CD4-positive, alpha-beta memory T cell (primary cell): ENCODE measurements around the gene LYPLAL1. TPM values are rescaled to one million over a fixed set of nuclear protein-coding genes. Genes with fewer than 3 reads are reported as not detected.
"Not testable (repeated sequence)": the region's sequence is repeated elsewhere in the genome, so short reads cannot be mapped to it uniquely, and the experiment has no call there.

Experiments used
- CTCF ChIA-PET: fragments of 350-600 bp; sonication (Branson Sonifier 250); formaldehyde crosslinking; loops from one replicate; lab custom pipeline; 2021; ENCODE audit warnings: inconsistent platforms; ENCODE audit not compliant: partially characterized antibody; lab: Charles Lee
- POLR2A ChIA-PET: fragments of 350-600 bp; sonication (Branson Sonifier 250); formaldehyde crosslinking; loops from one replicate; lab custom pipeline; 2021; ENCODE audit not compliant: partially characterized antibody; lab: Charles Lee
- DNase-seq, 5 donors: peaks; one replicate each; pipeline versions ENCODE4 v3.0.0 to v3.0.0-alpha.2; 2020 to 2022; ENCODE audit warnings: mixed read lengths in 1 of 5
- H3K27ac ChIP-seq: one replicate; pipeline ENCODE4 v1.7.0; 2013; ENCODE audit warnings: low read depth, low read length
- H3K27me3 ChIP-seq: 2 replicates; pipeline ENCODE4 v1.7.0; 2013; ENCODE audit warnings: mild to moderate bottlenecking, low read length, moderate library complexity; ENCODE audit not compliant: insufficient read depth
- H3K36me3 ChIP-seq: 2 replicates; pipeline ENCODE4 v1.7.0; 2013; ENCODE audit warnings: mild to moderate bottlenecking, low read length, moderate library complexity; ENCODE audit not compliant: insufficient read depth
- H3K4me1 ChIP-seq: 2 replicates; pipeline ENCODE4 v1.7.0; 2013; ENCODE audit warnings: mild to moderate bottlenecking, low read length, moderate library complexity; ENCODE audit not compliant: insufficient read depth
- H3K4me3 ChIP-seq, 2 donors: one replicate each; pipeline ENCODE4 v1.7.0; 2013; ENCODE audit warnings: low read length in 2 of 2, mild to moderate bottlenecking in 1 of 2
- H3K9me3 ChIP-seq, 2 donors: one replicate each; pipeline ENCODE4 v1.7.0; 2013; ENCODE audit warnings: low read length in 2 of 2, control low read depth in 1 of 2; ENCODE audit not compliant: control insufficient read depth in 1 of 2
- H3K27ac Mint-ChIP-seq, 7 donors: one replicate each; pipeline ENCODE4 v1.8.0; 2020 to 2021; ENCODE audit warnings: mixed read lengths in 7 of 7, mild to moderate bottlenecking in 6 of 7, inconsistent platforms in 3 of 7, moderate library complexity in 3 of 7
- H3K27me3 Mint-ChIP-seq, 2 donors: one replicate each; pipeline ENCODE4 v1.8.0; 2020 to 2021; ENCODE audit warnings: mixed read lengths in 2 of 2
- H3K36me3 Mint-ChIP-seq, 2 donors: one replicate each; pipeline ENCODE4 v1.8.0; 2020 to 2021; ENCODE audit warnings: mixed read lengths in 2 of 2, inconsistent platforms in 1 of 2, mild to moderate bottlenecking in 1 of 2
- H3K4me1 Mint-ChIP-seq, 4 donors: one replicate each; pipeline ENCODE4 v1.8.0; 2020 to 2021; ENCODE audit warnings: mixed read lengths in 4 of 4, mild to moderate bottlenecking in 1 of 4
- H3K4me3 Mint-ChIP-seq, 8 donors: one replicate each; pipeline ENCODE4 v1.8.0; 2020 to 2021; ENCODE audit warnings: mixed read lengths in 8 of 8, mild to moderate bottlenecking in 7 of 8, moderate library complexity in 6 of 8, inconsistent platforms in 3 of 8
- H3K9me3 Mint-ChIP-seq, 8 donors: one replicate each; pipeline ENCODE4 v1.8.0; 2020 to 2021; ENCODE audit warnings: mixed read lengths in 8 of 8, mild to moderate bottlenecking in 5 of 8, inconsistent platforms in 3 of 8, moderate library complexity in 1 of 8
- intact Hi-C: fragments of 100-400 bp; cut with micrococcal nuclease; formaldehyde crosslinking; loops from one replicate; pipeline ENCODE4 v1.15.1; 2023
- polyA plus RNA-seq, 2 donors: library from polyadenylated mRNA; unstranded; fragments of 300-500 nt; fragmentation: Illumina TruSeq; gene quantifications; one replicate each; pipeline ENCODE4 v1.2.3, GENCODE V29; 2021
- total RNA-seq, 2 experiments: library from RNA; stranded (reverse); gene quantifications; one replicate each; pipeline ENCODE4 v1.2.3, GENCODE V29; 2021

Gene LYPLAL1
- total and polyA plus RNA-seq, 4 experiments from 2014 or later = 22.1 to 33.7 (median 29.3) TPM

GRCh38 chr1:219188331-219188803 is 14.7 kb downstream of the LYPLAL1 start:
- Mint-ChIP-seq H3K36me3 (peaks cover 25 to 36% of the 10 kb centered on the region in 2 donors), H3K27ac (peak overlapping the region in 1 of 7 donors; percentile 77), H3K4me3 (peak overlapping the region in 1 of 8 donors; percentile 37), H3K27me3 (no peaks in the 10 kb centered on the region), H3K4me1 (peaks cover 17 to 32% (median 25%) of the 10 kb centered on the region in 4 donors), H3K9me3 (no peaks in the 10 kb centered on the region)
- intact Hi-C loops = no loop called here
- H3K27ac ChIP-seq = no peak overlapping the region
- POLR2A ChIA-PET = interaction anchor here (1.3 kb wide), 1 partner anchor 14 kb away, joined by 7 read pairs; no protein-coding TSS in a partner anchor
- CTCF ChIA-PET = interaction anchor here (1.1 to 1.2 kb wide), 3 partner anchors 12 to 18 kb away, joined by 3 read pairs; no protein-coding TSS in a partner anchor
- H3K9me3 ChIP-seq = no peaks in the 10 kb centered on the region
- H3K27me3 ChIP-seq = no peaks in the 10 kb centered on the region
- no peak overlapping the region for H3K4me3 ChIP-seq
- DNase-seq = no peak
- peaks cover 19% of the 10 kb centered on the region for H3K4me1 ChIP-seq
- H3K36me3 ChIP-seq = no peaks in the 10 kb centered on the region

GRCh38 chr1:219189021-219189824 is 15.5 kb downstream of the LYPLAL1 start:
- Mint-ChIP-seq H3K4me3 (no peak overlapping the region), H3K9me3 (no peaks in the 10 kb centered on the region), H3K27ac (no peak overlapping the region), H3K4me1 (peaks cover 15 to 23% (median 18%) of the 10 kb centered on the region in 4 donors), H3K27me3 (no peaks in the 10 kb centered on the region), H3K36me3 (peaks cover 22 to 37% of the 10 kb centered on the region in 2 donors)
- Histone ChIP-seq H3K36me3 (no peaks in the 10 kb centered on the region), H3K4me3 (no peak overlapping the region), H3K9me3 (no peaks in the 10 kb centered on the region), H3K27ac (no peak overlapping the region), H3K4me1 (peaks cover 13% of the 10 kb centered on the region), H3K27me3 (no peaks in the 10 kb centered on the region)
- DNase-seq = no peak
- CTCF ChIA-PET = interaction anchor here (1.2 kb wide), 1 partner anchor 13 kb away, joined by 3 read pairs; no protein-coding TSS in a partner anchor
- POLR2A ChIA-PET = interaction anchor here (1.3 kb wide), 1 partner anchor 14 kb away, joined by 7 read pairs; no protein-coding TSS in a partner anchor
- intact Hi-C loops = no loop called here

- peaks cover 25 to 37% of the 10 kb centered on the region in 2 donors for H3K36me3 Mint-ChIP-seq
Measured at GRCh38 chr1:219189952-219190351, 16.3 kb downstream of the LYPLAL1 start.

GRCh38 chr1:219190605-219191004 is 16.9 kb downstream of the LYPLAL1 start:
- no peak for DNase-seq
- H3K27ac Mint-ChIP-seq = no peak overlapping the region
- Histone ChIP-seq H3K4me3 (no peak overlapping the region), H3K4me1 (peaks cover 7% of the 10 kb centered on the region), H3K27ac (no peak overlapping the region), H3K36me3 (no peaks in the 10 kb centered on the region), H3K9me3 (no peaks in the 10 kb centered on the region), H3K27me3 (no peaks in the 10 kb centered on the region)
- ChIA-PET CTCF (no interaction called here), POLR2A (no interaction called here)
- H3K9me3 Mint-ChIP-seq = peaks cover 0 to under 1% (median 0%) of the 10 kb centered on the region in 8 donors
- peaks cover 27 to 40% of the 10 kb centered on the region in 2 donors for H3K36me3 Mint-ChIP-seq
- no peaks in the 10 kb centered on the region for H3K27me3 Mint-ChIP-seq
- intact Hi-C loops = no loop called here
- no peak overlapping the region for H3K4me3 Mint-ChIP-seq
- H3K4me1 Mint-ChIP-seq = peaks cover 9 to 16% (median 13%) of the 10 kb centered on the region in 4 donors

More at GRCh38 chr1:219189952-219190351, 16.3 kb downstream of the LYPLAL1 start:
- H3K36me3 ChIP-seq = no peaks in the 10 kb centered on the region
- DNase-seq = no peak
- no peak overlapping the region for H3K27ac ChIP-seq
- Mint-ChIP-seq H3K4me1 (peaks cover 11 to 18% (median 15%) of the 10 kb centered on the region in 4 donors), H3K4me3 (no peak overlapping the region), H3K27me3 (no peaks in the 10 kb centered on the region), H3K27ac (no peak overlapping the region), H3K9me3 (no peaks in the 10 kb centered on the region)
- CTCF ChIA-PET = no interaction called here
- H3K9me3 ChIP-seq = no peaks in the 10 kb centered on the region
- intact Hi-C loops = no loop called here
- H3K4me1 ChIP-seq = peaks cover 7% of the 10 kb centered on the region
- no peaks in the 10 kb centered on the region for H3K27me3 ChIP-seq
- POLR2A ChIA-PET = no interaction called here
- no peak overlapping the region for H3K4me3 ChIP-seq

GRCh38 chr1:219195833-219196232 is 22.2 kb downstream of the LYPLAL1 start:
- H3K27me3 ChIP-seq, POLR2A ChIA-PET, intact Hi-C loops, CTCF ChIA-PET, H3K4me3 Mint-ChIP-seq, H3K4me1 Mint-ChIP-seq, H3K36me3 ChIP-seq, H3K27ac ChIP-seq, DNase-seq, H3K27ac Mint-ChIP-seq, H3K27me3 Mint-ChIP-seq, H3K9me3 ChIP-seq, H3K4me1 ChIP-seq, H3K4me3 ChIP-seq, H3K9me3 Mint-ChIP-seq: not testable (repeated sequence)
- peaks cover 37 to 60% of the 10 kb centered on the region in 2 donors for H3K36me3 Mint-ChIP-seq

- Mint-ChIP-seq H3K4me3 (no peak overlapping the region), H3K27me3 (no peaks in the 10 kb centered on the region), H3K27ac (no peak overlapping the region), H3K4me1 (peaks cover 0 to 2% (median under 1%) of the 10 kb centered on the region in 4 donors), H3K9me3 (no peaks in the 10 kb centered on the region), H3K36me3 (peaks cover 11 to 33% of the 10 kb centered on the region in 2 donors)
- intact Hi-C loops = no loop called here
- DNase-seq = no peak
- no peak overlapping the region for H3K27ac ChIP-seq
- no peaks in the 10 kb centered on the region for H3K27me3 ChIP-seq
- no peak overlapping the region for H3K4me3 ChIP-seq
- POLR2A ChIA-PET = no interaction called here
- no peaks in the 10 kb centered on the region for H3K9me3 ChIP-seq
- CTCF ChIA-PET = no interaction called here
- no peaks in the 10 kb centered on the region for H3K4me1 ChIP-seq
- no peaks in the 10 kb centered on the region for H3K36me3 ChIP-seq
Measured at GRCh38 chr1:219201656-219202055, 28.0 kb downstream of the LYPLAL1 start.

- H3K4me1 Mint-ChIP-seq = peaks cover 0 to 2% (median under 1%) of the 10 kb centered on the region in 4 donors
- H3K9me3 Mint-ChIP-seq = no peaks in the 10 kb centered on the region
- ChIA-PET POLR2A (no interaction called here), CTCF (interaction anchor here (2.3 kb wide), 1 partner anchor 14 kb away, joined by 8 read pairs; no protein-coding TSS in a partner anchor)
- intact Hi-C loops = no loop called here
- peaks cover 8 to 25% of the 10 kb centered on the region in 2 donors for H3K36me3 Mint-ChIP-seq
- no peak for DNase-seq
- H3K9me3 ChIP-seq = no peaks in the 10 kb centered on the region
- no peak overlapping the region for H3K27ac ChIP-seq
- no peak overlapping the region for H3K4me3 Mint-ChIP-seq
- no peaks in the 10 kb centered on the region for H3K36me3 ChIP-seq
- H3K4me3 ChIP-seq = no peak overlapping the region
- no peaks in the 10 kb centered on the region for H3K27me3 Mint-ChIP-seq
- no peaks in the 10 kb centered on the region for H3K27me3 ChIP-seq
- no peaks in the 10 kb centered on the region for H3K4me1 ChIP-seq
- peak overlapping the region in 2 of 7 donors; percentile 34 to 37 for H3K27ac Mint-ChIP-seq
Measured at GRCh38 chr1:219202567-219202966, 28.9 kb downstream of the LYPLAL1 start.
